Measurements from ENCODE around the gene OBP2A.

DNA sequence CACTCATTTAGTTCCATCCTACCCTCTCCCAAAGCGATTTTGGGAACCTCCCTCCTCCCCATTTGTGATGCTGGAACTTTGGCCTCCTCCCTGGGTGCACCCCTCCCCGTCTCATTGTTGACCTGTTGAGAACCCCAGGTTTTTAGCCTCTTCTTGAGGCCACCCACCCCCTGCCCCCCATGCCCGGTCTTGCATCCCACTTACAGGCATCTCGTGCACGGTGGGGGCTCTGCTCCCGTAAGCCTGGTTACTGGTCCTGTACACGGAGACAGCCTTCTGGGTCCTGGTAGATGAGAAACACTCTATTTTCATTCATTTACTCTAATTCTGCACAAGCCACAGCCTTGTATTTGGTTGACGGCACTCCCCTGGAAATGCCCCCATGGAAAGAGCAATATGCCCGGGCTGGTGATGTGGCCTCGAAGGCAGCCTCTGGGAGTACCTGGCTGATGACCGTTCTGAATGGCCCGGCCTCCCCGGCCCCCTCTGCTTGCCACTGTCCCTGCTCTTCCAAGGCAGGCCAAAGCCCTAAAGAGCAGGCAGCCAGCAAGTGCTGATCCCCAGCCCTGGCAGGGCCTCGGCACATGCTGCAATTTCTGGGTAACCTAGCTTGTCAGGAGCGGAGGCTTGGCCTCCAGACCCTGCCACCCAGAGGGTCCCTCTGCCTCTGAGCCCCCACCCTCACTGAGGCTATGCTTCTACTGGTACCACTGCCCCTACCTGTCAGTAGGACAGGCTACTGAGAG lies 47.4 kb upstream of the OBP2A start:
- TF ChIP-seq, protein P1, sequence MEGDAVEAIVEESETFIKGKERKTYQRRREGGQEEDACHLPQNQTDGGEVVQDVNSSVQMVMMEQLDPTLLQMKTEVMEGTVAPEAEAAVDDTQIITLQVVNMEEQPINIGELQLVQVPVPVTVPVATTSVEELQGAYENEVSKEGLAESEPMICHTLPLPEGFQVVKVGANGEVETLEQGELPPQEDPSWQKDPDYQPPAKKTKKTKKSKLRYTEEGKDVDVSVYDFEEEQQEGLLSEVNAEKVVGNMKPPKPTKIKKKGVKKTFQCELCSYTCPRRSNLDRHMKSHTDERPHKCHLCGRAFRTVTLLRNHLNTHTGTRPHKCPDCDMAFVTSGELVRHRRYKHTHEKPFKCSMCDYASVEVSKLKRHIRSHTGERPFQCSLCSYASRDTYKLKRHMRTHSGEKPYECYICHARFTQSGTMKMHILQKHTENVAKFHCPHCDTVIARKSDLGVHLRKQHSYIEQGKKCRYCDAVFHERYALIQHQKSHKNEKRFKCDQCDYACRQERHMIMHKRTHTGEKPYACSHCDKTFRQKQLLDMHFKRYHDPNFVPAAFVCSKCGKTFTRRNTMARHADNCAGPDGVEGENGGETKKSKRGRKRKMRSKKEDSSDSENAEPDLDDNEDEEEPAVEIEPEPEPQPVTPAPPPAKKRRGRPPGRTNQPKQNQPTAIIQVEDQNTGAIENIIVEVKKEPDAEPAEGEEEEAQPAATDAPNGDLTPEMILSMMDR (IDR thresholded peaks at IDR 0.05; ENCODE audit: insufficient read depth, low read depth, low read length), result no peak
- no peak for TF ChIP-seq EZH2 (IDR thresholded peaks at IDR 0.05; ENCODE audit: insufficient read depth, low read length)
